ENCODE data around the gene AKAP13.

DNA sequence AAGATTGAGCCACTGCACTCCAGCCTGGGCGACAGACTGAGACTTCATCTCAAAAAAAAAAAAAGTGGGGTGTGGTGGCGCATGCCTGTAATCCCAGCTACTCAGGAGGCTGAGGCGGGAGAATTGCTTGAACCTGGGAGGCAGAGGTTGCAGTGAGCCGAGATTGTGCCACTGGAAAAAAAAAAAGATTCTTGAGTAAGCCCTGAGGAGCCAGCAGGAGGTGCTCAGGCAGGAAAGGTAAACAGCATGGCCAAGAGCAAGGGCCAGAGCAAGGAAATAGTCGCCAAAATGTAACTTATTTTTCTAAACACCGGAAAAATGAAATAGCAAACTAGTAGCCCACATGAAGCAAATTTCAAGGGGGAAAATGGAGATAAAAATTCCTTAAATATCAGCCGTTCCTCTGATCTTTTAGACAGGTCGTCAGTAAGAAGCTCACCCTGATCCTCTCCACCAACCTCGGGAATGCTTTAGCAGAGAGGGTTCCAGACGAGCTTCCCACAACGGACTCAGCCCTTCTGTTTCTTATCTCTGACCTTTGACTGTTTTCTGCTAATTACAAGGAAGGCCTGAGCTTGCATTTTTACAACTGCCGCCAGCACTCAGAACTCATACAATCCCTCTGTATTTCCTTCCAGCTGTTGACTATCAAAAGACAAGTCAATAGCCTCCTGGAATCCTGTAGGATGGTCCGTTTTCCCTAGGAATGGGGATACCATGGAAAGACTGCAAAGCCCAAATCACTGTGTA lies 45.0 kb upstream of the AKAP13 start:
- TF ChIP-seq, protein P1, sequence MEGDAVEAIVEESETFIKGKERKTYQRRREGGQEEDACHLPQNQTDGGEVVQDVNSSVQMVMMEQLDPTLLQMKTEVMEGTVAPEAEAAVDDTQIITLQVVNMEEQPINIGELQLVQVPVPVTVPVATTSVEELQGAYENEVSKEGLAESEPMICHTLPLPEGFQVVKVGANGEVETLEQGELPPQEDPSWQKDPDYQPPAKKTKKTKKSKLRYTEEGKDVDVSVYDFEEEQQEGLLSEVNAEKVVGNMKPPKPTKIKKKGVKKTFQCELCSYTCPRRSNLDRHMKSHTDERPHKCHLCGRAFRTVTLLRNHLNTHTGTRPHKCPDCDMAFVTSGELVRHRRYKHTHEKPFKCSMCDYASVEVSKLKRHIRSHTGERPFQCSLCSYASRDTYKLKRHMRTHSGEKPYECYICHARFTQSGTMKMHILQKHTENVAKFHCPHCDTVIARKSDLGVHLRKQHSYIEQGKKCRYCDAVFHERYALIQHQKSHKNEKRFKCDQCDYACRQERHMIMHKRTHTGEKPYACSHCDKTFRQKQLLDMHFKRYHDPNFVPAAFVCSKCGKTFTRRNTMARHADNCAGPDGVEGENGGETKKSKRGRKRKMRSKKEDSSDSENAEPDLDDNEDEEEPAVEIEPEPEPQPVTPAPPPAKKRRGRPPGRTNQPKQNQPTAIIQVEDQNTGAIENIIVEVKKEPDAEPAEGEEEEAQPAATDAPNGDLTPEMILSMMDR (IDR thresholded peaks at IDR 0.05), result no peak
- no peak for TF ChIP-seq EZH2 (IDR thresholded peaks at IDR 0.05; ENCODE audit: borderline replicate concordance, insufficient read depth, low read depth, low read length, poor library complexity, severe bottlenecking)

Measured in B cell (primary cell).